Uterus (tissue), 2 donors: ENCODE measurements around the gene OR11H12.
"Not testable (repeated sequence)": the region's sequence is repeated elsewhere in the genome, so short reads cannot be mapped to it uniquely, and the experiment has no call there.

Experiments
- CTCF ChIP-seq, 4 experiments: fragments of 200-600 bp in 2 of 4; fragments of 450-650 bp in 2 of 4; sonication (generic) in 2 of 4; IDR thresholded peaks; one replicate each; pipeline ENCODE4 v1.5.1; 2016 to 2019; ENCODE audit warnings: antibody characterized with exemption in 4 of 4, mild to moderate bottlenecking in 2 of 4, moderate library complexity in 1 of 4
- POLR2A ChIP-seq, 2 donors: fragments of 450-650 bp; IDR thresholded peaks; one replicate each; pipeline ENCODE4 v1.6.1; 2016; ENCODE audit warnings: antibody characterized with exemption in 2 of 2, mild to moderate bottlenecking in 1 of 2, moderate library complexity in 1 of 2

GRCh38 chr14:18638785-18639184, 37.9 kb downstream of the OR11H12 start:
- TF ChIP-seq POLR2A, CTCF (IDR thresholded peaks at IDR 0.05): not testable (repeated sequence)
